Vagina (tissue), 2 donors: ENCODE results near the gene MS4A4E. TPM values are rescaled to one million over a fixed set of nuclear protein-coding genes. Genes with fewer than 3 reads are reported as not detected.
"Not testable (repeated sequence)": the region's sequence is repeated elsewhere in the genome, so short reads cannot be mapped to it uniquely, and the experiment has no call there.

Source experiments
- DNase-seq, 2 donors: peaks; one replicate each; pipeline ENCODE4 v3.0.0-alpha.2; 2017; ENCODE audit errors: extremely low spot score in 2 of 2
- H3K27ac ChIP-seq: fragments of 200-600 bp; sonication (generic); one replicate; pipeline ENCODE4 v1.5.1; 2019
- H3K27me3 ChIP-seq: fragments of 200-600 bp; sonication (generic); one replicate; pipeline ENCODE4 v1.5.1; 2019
- H3K36me3 ChIP-seq, 2 donors: fragments of 200-600 bp; sonication (generic); one replicate each; pipeline ENCODE4 v1.5.1; 2017 to 2019
- H3K4me1 ChIP-seq: fragments of 200-600 bp; sonication (generic); one replicate; pipeline ENCODE4 v1.5.1; 2019
- H3K4me3 ChIP-seq, 2 donors: fragments of 200-600 bp; sonication (generic); 1 replicate in 1 of 2; 2 replicates in 1 of 2; pipeline ENCODE4 v1.5.1; 2016 to 2019
- H3K9me3 ChIP-seq: fragments of 200-600 bp; sonication (generic); one replicate; pipeline ENCODE4 v1.5.1; 2019
- POLR2A ChIP-seq, 2 donors: fragments of 450-650 bp; IDR thresholded peaks; one replicate each; pipeline ENCODE4 v1.6.1; 2017; ENCODE audit warnings: antibody characterized with exemption in 2 of 2, mild to moderate bottlenecking in 2 of 2, moderate library complexity in 2 of 2
- POLR2AphosphoS5 ChIP-seq, 2 donors: sonication (generic); formaldehyde crosslinking; IDR thresholded peaks; one replicate each; pipeline ENCODE4 v1.9.0; 2017; ENCODE audit warnings: antibody characterized with exemption in 2 of 2, mild to moderate bottlenecking in 2 of 2, low read depth in 1 of 2; ENCODE audit not compliant: insufficient read depth in 1 of 2
- intact Hi-C: fragments of 100-400 bp; cut with DNase I; formaldehyde crosslinking; loops from one replicate; pipeline ENCODE4 v1.15.1; 2023
- total RNA-seq: library from RNA; depleted of rRNA; stranded (reverse); fragments of >200 nt; gene quantifications from one replicate; pipeline ENCODE4 v1.2.3, GENCODE V29; 2016
- TF ChIP-seq, protein P1 (sequence below), 3 experiments: fragments of 450-650 bp in 2 of 3; fragments of 200-600 bp in 1 of 3; sonication (generic) in 1 of 3; IDR thresholded peaks; one replicate each; pipeline ENCODE4 v1.5.1; 2017 to 2019; ENCODE audit warnings: antibody characterized with exemption in 3 of 3, mild to moderate bottlenecking in 2 of 3, moderate library complexity in 2 of 3

Gene MS4A4E
- total RNA-seq, 1 donor from 2014 or later, result 1.7 TPM

DNA sequence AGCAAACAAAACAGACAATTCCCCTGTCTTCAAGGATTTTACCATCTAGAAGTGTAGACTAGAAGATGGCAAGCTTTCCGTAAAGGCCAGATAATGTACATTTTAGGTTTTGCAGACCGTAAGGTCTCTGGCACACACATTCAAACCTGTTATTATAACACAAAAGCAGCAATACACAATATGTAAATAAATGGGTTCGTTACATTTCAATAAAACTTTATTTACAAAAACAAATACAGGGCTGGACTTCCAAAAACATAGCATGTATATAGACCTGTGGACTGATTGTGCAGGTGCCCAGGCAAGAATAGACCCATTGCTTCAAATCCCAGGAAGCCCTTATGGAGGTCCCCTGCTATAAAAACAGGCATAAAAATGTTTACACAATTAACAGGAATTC, 33.0 kb downstream of the MS4A4E start:
- intact Hi-C loops, result no loop called here
- no peak for TF ChIP-seq POLR2A (IDR thresholded peaks at IDR 0.05)
- TF ChIP-seq POLR2AphosphoS5 (IDR thresholded peaks at IDR 0.05; ENCODE audit: insufficient read depth in 1 of 2, low read depth in 1 of 2), result no peak
- TF ChIP-seq, protein P1, sequence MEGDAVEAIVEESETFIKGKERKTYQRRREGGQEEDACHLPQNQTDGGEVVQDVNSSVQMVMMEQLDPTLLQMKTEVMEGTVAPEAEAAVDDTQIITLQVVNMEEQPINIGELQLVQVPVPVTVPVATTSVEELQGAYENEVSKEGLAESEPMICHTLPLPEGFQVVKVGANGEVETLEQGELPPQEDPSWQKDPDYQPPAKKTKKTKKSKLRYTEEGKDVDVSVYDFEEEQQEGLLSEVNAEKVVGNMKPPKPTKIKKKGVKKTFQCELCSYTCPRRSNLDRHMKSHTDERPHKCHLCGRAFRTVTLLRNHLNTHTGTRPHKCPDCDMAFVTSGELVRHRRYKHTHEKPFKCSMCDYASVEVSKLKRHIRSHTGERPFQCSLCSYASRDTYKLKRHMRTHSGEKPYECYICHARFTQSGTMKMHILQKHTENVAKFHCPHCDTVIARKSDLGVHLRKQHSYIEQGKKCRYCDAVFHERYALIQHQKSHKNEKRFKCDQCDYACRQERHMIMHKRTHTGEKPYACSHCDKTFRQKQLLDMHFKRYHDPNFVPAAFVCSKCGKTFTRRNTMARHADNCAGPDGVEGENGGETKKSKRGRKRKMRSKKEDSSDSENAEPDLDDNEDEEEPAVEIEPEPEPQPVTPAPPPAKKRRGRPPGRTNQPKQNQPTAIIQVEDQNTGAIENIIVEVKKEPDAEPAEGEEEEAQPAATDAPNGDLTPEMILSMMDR (IDR thresholded peaks at IDR 0.05), result no peak
- no peaks in the 10 kb centered on the region for H3K27me3 ChIP-seq
- no peaks in the 10 kb centered on the region for H3K36me3 ChIP-seq
- no peaks in the 10 kb centered on the region for H3K9me3 ChIP-seq
- no peak overlapping the region for H3K27ac ChIP-seq
- no peak for DNase-seq
- H3K4me1 ChIP-seq, result no peaks in the 10 kb centered on the region
- H3K4me3 ChIP-seq, result no peak overlapping the region

DNA sequence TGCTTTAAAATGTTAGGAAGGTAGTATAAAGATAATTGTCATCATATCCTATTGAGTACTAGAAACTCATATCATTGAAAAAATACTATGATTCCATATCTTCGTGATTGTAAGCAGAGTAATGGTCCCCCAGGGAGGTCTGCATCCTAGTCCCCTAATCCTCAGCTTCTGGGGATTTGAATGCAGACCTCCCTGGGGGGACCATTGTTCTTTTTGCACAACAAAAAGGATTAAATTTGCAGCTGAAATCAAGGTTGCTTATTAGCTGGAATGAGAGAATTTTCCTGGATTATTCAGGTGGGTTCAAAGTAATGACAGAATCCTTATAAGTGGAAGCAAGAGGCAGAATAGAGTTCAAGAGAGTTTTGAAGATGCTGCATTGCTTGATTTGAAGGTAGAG, 34.0 kb downstream of the MS4A4E start:
- Histone ChIP-seq H3K27me3 (no peaks in the 10 kb centered on the region), H3K27ac (no peak overlapping the region), H3K9me3 (no peaks in the 10 kb centered on the region), H3K4me3 (no peak overlapping the region), H3K4me1 (no peaks in the 10 kb centered on the region), H3K36me3 (no peaks in the 10 kb centered on the region)
- intact Hi-C loops, result no loop called here
- TF ChIP-seq, protein P1 (IDR thresholded peaks at IDR 0.05), result no peak
- no peak for TF ChIP-seq POLR2A (IDR thresholded peaks at IDR 0.05)
- no peak for TF ChIP-seq POLR2AphosphoS5 (IDR thresholded peaks at IDR 0.05; ENCODE audit: insufficient read depth in 1 of 2, low read depth in 1 of 2)
- no peak for DNase-seq

DNA sequence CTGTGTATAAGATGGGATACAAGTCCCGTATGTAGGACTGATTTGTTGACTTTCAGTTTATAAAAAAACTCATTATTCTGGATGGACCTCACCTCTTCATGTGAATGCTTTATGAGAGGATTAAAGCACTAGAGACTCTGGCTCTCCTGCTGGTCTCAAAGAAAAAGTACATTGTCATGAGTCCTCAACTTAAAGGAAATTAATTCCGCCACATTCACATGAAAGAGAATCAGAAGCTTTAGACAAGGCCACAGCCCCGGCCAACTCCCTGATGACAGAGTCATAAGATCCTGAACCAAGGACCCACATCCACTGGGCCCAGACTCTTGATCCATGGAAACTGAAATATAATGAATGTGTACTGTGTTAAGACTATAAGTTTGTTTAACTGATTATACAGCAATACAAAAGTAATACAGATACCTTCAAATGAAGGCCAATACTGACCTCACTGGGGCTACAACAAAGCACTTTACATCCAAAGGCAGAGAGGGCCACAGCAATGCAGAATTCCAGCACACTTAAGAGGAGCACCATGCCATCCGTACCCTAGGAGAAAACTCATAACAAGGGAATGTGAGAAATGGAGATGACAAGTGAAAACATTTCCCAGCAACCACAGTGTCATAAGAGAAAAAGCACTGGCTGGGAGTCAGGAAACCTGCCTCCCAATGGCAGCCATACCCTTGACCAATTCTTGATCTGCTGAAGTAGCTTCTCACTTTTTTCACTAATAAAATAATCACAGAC, 34.6 kb downstream of the MS4A4E start:
- intact Hi-C loops, result no loop called here

DNA sequence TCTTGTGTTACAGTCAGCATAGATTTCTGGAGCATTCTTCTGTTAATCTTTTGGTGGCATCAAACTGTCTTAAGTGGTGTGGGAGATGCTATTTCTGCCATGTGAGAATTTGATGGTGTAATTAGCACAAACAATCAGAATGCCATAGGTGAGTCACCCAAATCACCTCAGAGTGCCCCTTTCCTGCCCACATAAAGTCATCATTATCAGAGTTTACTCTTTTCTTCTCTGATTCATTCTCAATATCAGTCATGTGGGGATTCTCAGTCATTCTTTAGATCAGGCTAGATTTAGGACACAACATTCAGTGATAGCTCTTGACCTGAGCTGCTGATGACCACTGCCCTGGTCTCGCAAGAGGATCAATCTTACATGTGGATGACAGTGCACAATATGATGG, 36.3 kb downstream of the MS4A4E start:
- no peaks in the 10 kb centered on the region for H3K36me3 ChIP-seq
- H3K27ac ChIP-seq, result no peak overlapping the region
- intact Hi-C loops, result no loop called here
- H3K27me3 ChIP-seq, result no peaks in the 10 kb centered on the region
- H3K4me3 ChIP-seq, result no peak overlapping the region
- no peaks in the 10 kb centered on the region for H3K9me3 ChIP-seq
- DNase-seq, result no peak
- TF ChIP-seq, protein P1 (IDR thresholded peaks at IDR 0.05), result no peak
- no peak for TF ChIP-seq POLR2AphosphoS5 (IDR thresholded peaks at IDR 0.05; ENCODE audit: insufficient read depth in 1 of 2, low read depth in 1 of 2)
- TF ChIP-seq POLR2A (IDR thresholded peaks at IDR 0.05), result no peak
- H3K4me1 ChIP-seq, result no peaks in the 10 kb centered on the region

More for the DNA sequence above, 34.6 kb downstream of the MS4A4E start:
- H3K27me3 ChIP-seq, result no peaks in the 10 kb centered on the region
- no peaks in the 10 kb centered on the region for H3K36me3 ChIP-seq
- H3K4me1 ChIP-seq, result no peaks in the 10 kb centered on the region
- H3K9me3 ChIP-seq, result no peaks in the 10 kb centered on the region
- H3K27ac ChIP-seq, result no peak overlapping the region
- H3K4me3 ChIP-seq, result no peak overlapping the region
- no peak for TF ChIP-seq POLR2AphosphoS5 (IDR thresholded peaks at IDR 0.05; ENCODE audit: insufficient read depth in 1 of 2, low read depth in 1 of 2)
- TF ChIP-seq POLR2A (IDR thresholded peaks at IDR 0.05), result no peak
- TF ChIP-seq, protein P1 (IDR thresholded peaks at IDR 0.05), result no peak
- DNase-seq, result no peak

DNA sequence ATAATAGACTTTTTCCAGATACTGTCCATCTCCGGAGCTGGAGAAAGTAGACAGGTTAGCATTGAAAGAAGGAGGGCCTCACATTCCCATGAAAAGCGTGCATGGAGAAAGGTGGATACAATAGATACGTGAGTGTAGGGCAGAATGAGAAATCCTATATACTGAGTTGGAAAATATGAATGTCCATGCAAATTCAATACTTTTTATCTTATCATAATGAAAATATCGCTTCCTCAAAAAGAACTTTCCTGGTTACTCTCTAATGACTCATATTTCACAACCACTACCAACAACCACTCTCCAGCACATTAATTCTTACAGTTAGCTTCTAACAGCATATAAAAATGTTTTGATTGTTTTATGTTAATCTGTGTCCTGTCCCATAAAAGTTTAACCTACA, 38.0 kb downstream of the MS4A4E start:
- no peaks in the 10 kb centered on the region for H3K27me3 ChIP-seq
- TF ChIP-seq, protein P1 (IDR thresholded peaks at IDR 0.05), result no peak
- TF ChIP-seq POLR2AphosphoS5 (IDR thresholded peaks at IDR 0.05; ENCODE audit: insufficient read depth in 1 of 2, low read depth in 1 of 2) (no peak), POLR2A (IDR thresholded peaks at IDR 0.05) (no peak)
- DNase-seq, result no peak
- H3K27ac ChIP-seq, result no peak overlapping the region
- H3K4me1 ChIP-seq, result no peaks in the 10 kb centered on the region
- no peaks in the 10 kb centered on the region for H3K36me3 ChIP-seq
- no peaks in the 10 kb centered on the region for H3K9me3 ChIP-seq
- no peak overlapping the region for H3K4me3 ChIP-seq
- intact Hi-C loops, result no loop called here

DNA sequence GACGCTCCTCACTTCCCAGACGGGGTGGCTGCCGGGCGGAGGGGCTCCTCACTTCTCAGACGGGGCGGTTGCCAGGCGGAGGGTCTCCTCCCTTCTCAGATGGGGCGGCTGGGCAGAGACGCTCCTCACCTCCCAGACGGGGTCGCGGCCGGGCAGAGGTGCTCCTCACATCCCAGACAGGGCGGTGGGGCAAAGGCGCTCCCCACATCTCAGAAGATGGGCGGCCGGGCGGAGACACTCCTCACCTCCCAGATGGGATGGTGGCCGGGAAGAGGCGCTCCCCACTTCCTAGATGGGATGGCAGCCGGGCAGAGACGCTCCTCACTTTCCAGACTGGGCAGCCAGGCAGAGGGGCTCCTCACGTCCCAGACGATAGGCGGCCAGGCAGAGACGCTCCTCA, 41.6 kb downstream of the MS4A4E start:
- H3K27me3 ChIP-seq, intact Hi-C loops, H3K9me3 ChIP-seq, H3K4me1 ChIP-seq, H3K4me3 ChIP-seq, H3K36me3 ChIP-seq, DNase-seq, H3K27ac ChIP-seq: not testable (repeated sequence)
